Astrocyte (in vitro differentiated cells and primary cell): ENCODE data around the gene FAM43B.

Experiments used
- CTCF ChIP-seq: IDR thresholded peaks from 2 replicates; pipeline ENCODE4 v1.5.1; 2011; ENCODE audit warnings: low read depth, mild to moderate bottlenecking, inconsistent platforms, low read length, moderate library complexity; ENCODE audit not compliant: insufficient read depth
- EZH2 ChIP-seq: IDR thresholded peaks from 2 replicates; pipeline ENCODE4 v1.6.1; 2012; ENCODE audit warnings: mild to moderate bottlenecking, low read length, inconsistent platforms; ENCODE audit not compliant: insufficient read depth

- no peak for TF ChIP-seq CTCF
- no peak for TF ChIP-seq EZH2
These were observed 12.9 kb downstream of the FAM43B start for GRCh38 chr1:20565234-20565633.
